OCI-LY3 (cell line): ENCODE measurements around the gene SMAD3.

Source experiments
- H2AFZ ChIP-seq: fragments of 200-600, 300-600 bp; shearing (Covaris generic); 2 replicates; pipeline ENCODE4 v1.6.0; 2014; ENCODE audit warnings: antibody characterized with exemption, low read depth, low read length
- H3K27ac ChIP-seq: fragments of 200-600, 300-600 bp; sonication (generic); 2 replicates; pipeline ENCODE4 v1.5.1; 2014; ENCODE audit warnings: mild to moderate bottlenecking, low read length, moderate library complexity, mixed read lengths
- H3K27me3 ChIP-seq: fragments of 200-600, 300-600 bp; sonication (generic); 2 replicates; pipeline ENCODE4 v1.6.1; 2014; ENCODE audit warnings: low read depth, low read length, mixed read lengths
- H3K36me3 ChIP-seq: fragments of 200-600, 300-600 bp; sonication (generic); replicated peaks from 2 replicates; pipeline ENCODE3; 2014; ENCODE audit warnings: low read depth, low read length, mixed read lengths
- H3K4me1 ChIP-seq: fragments of 300-600, 200-600 bp; sonication (generic); 2 replicates; pipeline ENCODE4 v1.6.1; 2014; ENCODE audit warnings: low read length, mixed read lengths
- H3K4me2 ChIP-seq: fragments of 200-600, 300-600 bp; sonication (generic); 2 replicates; pipeline ENCODE4 v1.6.1; 2014; ENCODE audit warnings: low read length, mixed read lengths
- H3K4me3 ChIP-seq: fragments of 300-600, 200-600 bp; sonication (generic); 2 replicates; pipeline ENCODE4 v1.5.1; 2014; ENCODE audit warnings: antibody characterized with exemption, mild to moderate bottlenecking, low read length, moderate library complexity
- H3K79me2 ChIP-seq: fragments of 300-600, 200-600 bp; shearing (Covaris generic); 2 replicates; pipeline ENCODE4 v1.6.1; 2014; ENCODE audit warnings: mild to moderate bottlenecking, low read length, mixed read lengths
- H3K9ac ChIP-seq: fragments of 300-600, 200-600 bp; shearing (Covaris generic); 2 replicates; pipeline ENCODE4 v1.6.0; 2014; ENCODE audit warnings: mild to moderate bottlenecking, low read length, moderate library complexity
- H3K9me3 ChIP-seq: fragments of 200-600, 300-600 bp; shearing (Covaris generic); 2 replicates; pipeline ENCODE4 v1.6.1; 2014; ENCODE audit warnings: low read length, mixed read lengths; ENCODE audit not compliant: insufficient read depth
- H4K20me1 ChIP-seq: fragments of 200-600, 300-600 bp; sonication (generic); 2 replicates; pipeline ENCODE4 v1.6.1; 2016; ENCODE audit warnings: low read length, mixed read lengths; ENCODE audit not compliant: insufficient read depth
- EZH2phosphoT487 ChIP-seq: fragments of 200-600 bp; shearing (Covaris generic); IDR thresholded peaks from 2 replicates; pipeline ENCODE4 v1.6.1; 2018; ENCODE audit warnings: antibody characterized with exemption, mixed run types, low read depth
- TF ChIP-seq, protein P1 (sequence below): fragments of 200-600, 300-600 bp; sonication (generic); IDR thresholded peaks from 2 replicates; pipeline ENCODE4 v1.5.1; 2014; ENCODE audit warnings: antibody characterized with exemption, low read length, low read depth

The SMAD3 gene

DNA sequence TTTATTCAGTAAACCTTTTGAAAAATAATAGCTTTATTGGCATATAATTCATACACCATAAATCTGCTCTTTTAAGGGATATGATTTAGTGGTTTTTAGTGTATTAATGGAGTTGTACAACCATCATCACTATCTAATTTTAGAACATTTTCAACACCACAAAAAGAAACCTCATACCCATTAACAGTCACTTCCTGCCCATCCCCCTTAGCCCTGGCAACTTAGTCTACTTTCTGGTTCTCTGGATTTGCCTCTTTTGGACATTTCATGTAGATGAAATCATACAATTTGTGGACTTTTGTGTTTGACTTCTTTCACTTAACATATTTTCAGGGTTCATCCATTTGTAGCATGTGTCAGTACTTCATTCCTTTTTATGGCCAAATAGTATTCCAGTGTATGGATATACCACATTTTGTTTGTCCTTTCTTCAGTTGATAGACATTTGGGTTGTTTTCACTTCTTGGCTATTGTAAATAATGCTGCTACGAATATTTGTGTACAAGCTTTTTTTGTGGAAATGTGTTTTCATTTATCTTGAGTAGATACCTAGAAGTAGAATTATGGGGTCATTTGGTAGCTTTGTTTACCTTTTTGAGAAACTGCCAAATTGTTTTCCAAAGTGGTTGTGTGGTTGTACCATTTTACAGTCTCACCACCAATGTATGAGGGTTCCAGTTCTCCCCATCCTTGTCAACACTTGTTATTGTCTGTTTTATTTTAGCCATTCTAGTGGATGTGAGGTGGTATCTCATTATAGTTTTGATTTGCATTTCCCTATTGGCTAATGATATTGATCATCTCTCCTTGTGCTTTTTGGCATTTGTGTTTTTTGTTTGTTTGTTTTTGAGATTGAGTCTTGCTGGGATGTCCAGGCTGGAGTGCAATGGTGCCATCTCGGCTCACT, 45.8 kb downstream of the SMAD3 start:
- peaks cover 54% of the 10 kb centered on the region for H3K4me1 ChIP-seq
- H2AFZ ChIP-seq: no peak overlapping the region
- no peak overlapping the region for H3K4me2 ChIP-seq
- 0 out of 2 replicates have a peak, but pooled peaks cover 2% of the 10 kb centered on the region for H3K27me3 ChIP-seq
- TF ChIP-seq EZH2phosphoT487: no peak
- H3K4me3 ChIP-seq: no peak overlapping the region
- H3K36me3 ChIP-seq: peaks cover 11% of the 10 kb centered on the region
- peaks cover 10% of the 10 kb centered on the region for H3K9me3 ChIP-seq
- peaks cover 21% of the 10 kb centered on the region for H4K20me1 ChIP-seq
- H3K79me2 ChIP-seq: peaks cover 14% of the 10 kb centered on the region; the same call in 1 of the 2 replicates
- no peak overlapping the region for H3K27ac ChIP-seq
- no peak overlapping the region for H3K9ac ChIP-seq

- Histone ChIP-seq H2AFZ (no peak overlapping the region), H3K79me2 (peaks cover 18% of the 10 kb centered on the region; the same call in 1 of the 2 replicates), H3K27me3 (0 out of 2 replicates have a peak, but pooled peaks cover 2% of the 10 kb centered on the region), H3K27ac (no peak overlapping the region), H3K9ac (no peak overlapping the region), H4K20me1 (peaks cover 8% of the 10 kb centered on the region), H3K4me1 (peaks cover 41% of the 10 kb centered on the region), H3K36me3 (peaks cover 11% of the 10 kb centered on the region), H3K9me3 (peaks cover 10% of the 10 kb centered on the region), H3K4me2 (no peak overlapping the region), H3K4me3 (no peak overlapping the region)
- TF ChIP-seq EZH2phosphoT487: no peak
- TF ChIP-seq, protein P1, sequence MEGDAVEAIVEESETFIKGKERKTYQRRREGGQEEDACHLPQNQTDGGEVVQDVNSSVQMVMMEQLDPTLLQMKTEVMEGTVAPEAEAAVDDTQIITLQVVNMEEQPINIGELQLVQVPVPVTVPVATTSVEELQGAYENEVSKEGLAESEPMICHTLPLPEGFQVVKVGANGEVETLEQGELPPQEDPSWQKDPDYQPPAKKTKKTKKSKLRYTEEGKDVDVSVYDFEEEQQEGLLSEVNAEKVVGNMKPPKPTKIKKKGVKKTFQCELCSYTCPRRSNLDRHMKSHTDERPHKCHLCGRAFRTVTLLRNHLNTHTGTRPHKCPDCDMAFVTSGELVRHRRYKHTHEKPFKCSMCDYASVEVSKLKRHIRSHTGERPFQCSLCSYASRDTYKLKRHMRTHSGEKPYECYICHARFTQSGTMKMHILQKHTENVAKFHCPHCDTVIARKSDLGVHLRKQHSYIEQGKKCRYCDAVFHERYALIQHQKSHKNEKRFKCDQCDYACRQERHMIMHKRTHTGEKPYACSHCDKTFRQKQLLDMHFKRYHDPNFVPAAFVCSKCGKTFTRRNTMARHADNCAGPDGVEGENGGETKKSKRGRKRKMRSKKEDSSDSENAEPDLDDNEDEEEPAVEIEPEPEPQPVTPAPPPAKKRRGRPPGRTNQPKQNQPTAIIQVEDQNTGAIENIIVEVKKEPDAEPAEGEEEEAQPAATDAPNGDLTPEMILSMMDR: no peak
These were observed 48.6 kb downstream of the SMAD3 start for GRCh38 chr15:67114046-67114445.

DNA sequence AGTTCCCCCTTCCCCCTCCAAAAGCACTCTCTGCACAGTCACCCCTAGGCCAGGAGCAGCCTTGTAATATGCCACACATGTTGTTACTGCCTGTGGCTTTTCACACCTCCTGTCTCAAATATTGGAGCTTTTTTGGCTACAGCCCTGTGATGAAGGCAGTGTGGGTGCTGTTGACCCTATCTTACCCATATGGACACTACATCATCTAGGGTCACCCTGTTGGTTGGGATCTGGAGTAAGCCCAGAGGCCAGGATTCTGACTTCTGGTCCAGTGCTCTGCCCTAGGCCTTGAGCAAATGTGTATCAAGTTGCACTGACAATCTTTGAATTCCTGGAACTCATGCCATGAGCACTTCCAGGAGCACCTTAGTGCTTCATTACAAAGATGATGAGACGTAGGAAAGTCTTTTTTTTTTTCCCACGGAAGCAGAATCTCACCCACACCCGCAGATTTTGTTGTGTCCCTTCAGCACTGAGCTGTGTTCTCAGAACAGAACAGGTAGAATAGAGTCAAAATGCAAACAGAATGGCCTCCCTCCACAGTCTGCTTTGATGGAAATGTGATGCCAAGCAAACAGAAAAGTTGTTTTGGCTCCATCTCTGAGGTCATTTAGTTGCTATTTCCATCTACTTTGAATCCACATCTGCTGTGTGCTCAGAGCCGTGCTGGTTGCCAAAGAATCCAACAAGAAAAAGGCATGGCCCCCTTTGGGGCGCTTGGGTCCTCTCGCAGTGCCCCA, 49.6 kb downstream of the SMAD3 start:
- Histone ChIP-seq H3K27me3 (no peaks in the 10 kb centered on the region), H3K4me1 (peaks cover 34% of the 10 kb centered on the region), H3K36me3 (peaks cover 11% of the 10 kb centered on the region), H3K27ac (no peak overlapping the region), H3K9ac (no peak overlapping the region), H3K79me2 (peaks cover 17% of the 10 kb centered on the region; the same call in 1 of the 2 replicates), H4K20me1 (peaks cover under 1% of the 10 kb centered on the region; the same call in 1 of the 2 replicates), H3K9me3 (peaks cover 10% of the 10 kb centered on the region), H2AFZ (no peak overlapping the region), H3K4me3 (no peak overlapping the region), H3K4me2 (no peak overlapping the region)
- no peak for TF ChIP-seq EZH2phosphoT487
- TF ChIP-seq, protein P1: no peak

DNA sequence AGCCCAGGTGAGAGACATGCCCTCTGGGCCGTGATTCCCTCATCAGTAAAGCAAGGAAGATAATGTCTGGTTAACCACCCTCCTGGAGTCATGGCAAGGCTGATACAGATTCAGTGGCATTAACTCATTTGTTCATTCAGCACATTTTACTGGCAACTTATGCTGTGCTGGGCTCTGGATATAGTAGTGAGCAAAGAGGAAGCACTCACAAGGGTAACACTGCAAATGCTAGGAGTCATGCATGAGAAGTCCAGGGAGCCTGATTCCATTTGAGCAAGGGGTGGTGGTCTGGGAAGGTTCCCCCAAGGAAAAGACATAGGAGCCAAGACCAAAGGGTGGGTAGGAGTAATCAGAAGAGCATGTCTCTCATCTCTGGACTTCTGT, 50.2 kb downstream of the SMAD3 start:
- Histone ChIP-seq H3K27ac (no peak overlapping the region), H4K20me1 (no peaks in the 10 kb centered on the region), H3K36me3 (peaks cover 9% of the 10 kb centered on the region), H3K4me1 (peaks cover 34% of the 10 kb centered on the region), H3K27me3 (no peaks in the 10 kb centered on the region), H3K4me2 (no peak overlapping the region), H3K9me3 (peaks cover 9% of the 10 kb centered on the region), H3K79me2 (peaks cover 16% of the 10 kb centered on the region; the same call in 1 of the 2 replicates), H3K9ac (no peak overlapping the region), H3K4me3 (no peak overlapping the region), H2AFZ (no peak overlapping the region)
- TF ChIP-seq, protein P1: no peak
- no peak for TF ChIP-seq EZH2phosphoT487
